Astrocyte (in vitro differentiated cells and primary cell): ENCODE results near the gene SPATA32. TPM values are rescaled to one million over a fixed set of nuclear protein-coding genes. Genes with fewer than 3 reads are reported as not detected.

Source experiments
- DNase-seq: peaks from one replicate; pipeline ENCODE4 v3.0.0-alpha.2; 2010; ENCODE audit warnings: low read depth
- FAIRE-seq: peaks from 2 replicates; lab custom pipeline; 2011; peaks lifted over from hg19 to GRCh38; lab: Jason Lieb, UNC
- H2AFZ ChIP-seq: 2 replicates; pipeline ENCODE4 v1.6.0; 2012; ENCODE audit warnings: low read depth, low read length, inconsistent platforms
- H3K27ac ChIP-seq: 2 replicates; pipeline ENCODE4 v1.5.1; 2011; ENCODE audit warnings: low read depth, low read length, inconsistent platforms
- H3K27me3 ChIP-seq: 2 replicates; pipeline ENCODE4 v1.6.0; 2011; ENCODE audit warnings: low read length, inconsistent platforms; ENCODE audit not compliant: insufficient read depth
- H3K36me3 ChIP-seq: 2 replicates; pipeline ENCODE4 v1.5.1; 2011; ENCODE audit warnings: low read length, inconsistent platforms; ENCODE audit not compliant: insufficient read depth
- H3K4me1 ChIP-seq: 2 replicates; pipeline ENCODE4 v1.5.1; 2011; ENCODE audit warnings: low read length, inconsistent platforms; ENCODE audit not compliant: insufficient read depth
- H3K4me2 ChIP-seq: 2 replicates; pipeline ENCODE4 v1.6.0; 2012; ENCODE audit warnings: low read length, inconsistent platforms
- H3K4me3 ChIP-seq: 2 replicates; pipeline ENCODE4 v1.5.1; 2011; ENCODE audit warnings: low read depth, mild to moderate bottlenecking, low read length, inconsistent platforms; ENCODE audit not compliant: insufficient read depth
- H3K79me2 ChIP-seq: 2 replicates; pipeline ENCODE4 v1.6.0; 2012; ENCODE audit warnings: mild to moderate bottlenecking, low read length, inconsistent platforms; ENCODE audit not compliant: insufficient read depth
- H3K9ac ChIP-seq: 2 replicates; pipeline ENCODE4 v1.6.0; 2012; ENCODE audit warnings: mild to moderate bottlenecking, low read length, inconsistent platforms
- H3K9me3 ChIP-seq: 2 replicates; pipeline ENCODE4 v1.5.1; 2012; ENCODE audit warnings: low read depth, mild to moderate bottlenecking, low read length, inconsistent platforms; ENCODE audit not compliant: insufficient read depth
- H4K20me1 ChIP-seq: 2 replicates; pipeline ENCODE4 v1.6.0; 2012; ENCODE audit warnings: low read length, inconsistent platforms; ENCODE audit not compliant: insufficient read depth
- H3K27ac Mint-ChIP-seq: one replicate; pipeline ENCODE4 v1.8.0; 2021; ENCODE audit warnings: mild to moderate bottlenecking, mixed read lengths; ENCODE audit not compliant: unreplicated experiment
- H3K27me3 Mint-ChIP-seq: one replicate; pipeline ENCODE4 v1.8.0; 2021; ENCODE audit warnings: low read depth, mixed read lengths; ENCODE audit not compliant: unreplicated experiment
- H3K36me3 Mint-ChIP-seq: one replicate; pipeline ENCODE4 v1.8.0; 2021; ENCODE audit warnings: low read depth, mixed read lengths; ENCODE audit not compliant: unreplicated experiment
- H3K4me1 Mint-ChIP-seq: one replicate; pipeline ENCODE4 v1.8.0; 2021; ENCODE audit warnings: low read depth, mixed read lengths; ENCODE audit not compliant: unreplicated experiment
- H3K4me3 Mint-ChIP-seq: one replicate; pipeline ENCODE4 v1.8.0; 2021; ENCODE audit warnings: mild to moderate bottlenecking, moderate library complexity, mixed read lengths; ENCODE audit not compliant: unreplicated experiment
- H3K9me3 Mint-ChIP-seq: one replicate; pipeline ENCODE4 v1.8.0; 2021; ENCODE audit warnings: mild to moderate bottlenecking, mixed read lengths; ENCODE audit not compliant: unreplicated experiment
- EZH2 ChIP-seq: IDR thresholded peaks from 2 replicates; pipeline ENCODE4 v1.6.1; 2012; ENCODE audit warnings: mild to moderate bottlenecking, low read length, inconsistent platforms; ENCODE audit not compliant: insufficient read depth
- total RNA-seq: library from RNA; stranded (reverse); gene quantifications from 2 replicates; pipeline ENCODE4 v1.2.1, GENCODE V29; 2021
- TF ChIP-seq, protein P1 (sequence below): IDR thresholded peaks from 2 replicates; pipeline ENCODE4 v1.5.1; 2011; ENCODE audit warnings: low read depth, mild to moderate bottlenecking, inconsistent platforms, low read length, moderate library complexity; ENCODE audit not compliant: insufficient read depth

SPATA32 gene
- total RNA-seq, 1 donor from 2014 or later, result not detected

DNA sequence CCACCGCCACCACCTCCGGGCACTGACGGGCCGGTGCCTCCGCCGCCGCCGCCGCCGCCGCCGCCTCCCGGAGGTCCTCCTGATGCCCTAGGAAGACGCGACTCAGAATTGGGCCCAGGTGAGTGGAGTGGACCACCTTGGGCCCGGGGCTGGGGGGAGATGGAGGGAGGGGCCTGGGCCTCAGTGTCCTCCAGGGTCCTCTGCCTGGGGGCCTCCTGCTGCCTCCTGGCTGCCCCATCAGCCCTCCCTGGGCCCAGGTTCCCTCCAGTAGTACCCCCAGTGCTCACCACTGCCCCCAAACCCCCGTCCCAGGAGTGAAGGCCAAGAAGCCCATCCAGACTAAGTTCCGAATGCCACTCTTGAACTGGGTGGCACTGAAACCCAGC, 19.9 kb downstream of the SPATA32 start:
- Mint-ChIP-seq H3K9me3 (no peaks in the 10 kb centered on the region), H3K4me1 (peaks cover 3% of the 10 kb centered on the region), H3K27me3 (peaks cover 53% of the 10 kb centered on the region), H3K4me3 (peak overlapping the region; percentile 66), H3K27ac (peak overlapping the region; percentile 72), H3K36me3 (peaks cover 13% of the 10 kb centered on the region)
- FAIRE-seq, result no peak
- Histone ChIP-seq H3K9ac (no peak overlapping the region), H3K27me3 (peaks cover 22% of the 10 kb centered on the region), H3K79me2 (no peaks in the 10 kb centered on the region), H4K20me1 (peaks cover 7% of the 10 kb centered on the region), H3K9me3 (no peaks in the 10 kb centered on the region), H3K4me1 (peaks cover 6% of the 10 kb centered on the region), H3K27ac (no peak overlapping the region), H3K36me3 (no peaks in the 10 kb centered on the region), H2AFZ (no peak overlapping the region), H3K4me2 (no peak overlapping the region), H3K4me3 (no peak overlapping the region)
- TF ChIP-seq, protein P1, sequence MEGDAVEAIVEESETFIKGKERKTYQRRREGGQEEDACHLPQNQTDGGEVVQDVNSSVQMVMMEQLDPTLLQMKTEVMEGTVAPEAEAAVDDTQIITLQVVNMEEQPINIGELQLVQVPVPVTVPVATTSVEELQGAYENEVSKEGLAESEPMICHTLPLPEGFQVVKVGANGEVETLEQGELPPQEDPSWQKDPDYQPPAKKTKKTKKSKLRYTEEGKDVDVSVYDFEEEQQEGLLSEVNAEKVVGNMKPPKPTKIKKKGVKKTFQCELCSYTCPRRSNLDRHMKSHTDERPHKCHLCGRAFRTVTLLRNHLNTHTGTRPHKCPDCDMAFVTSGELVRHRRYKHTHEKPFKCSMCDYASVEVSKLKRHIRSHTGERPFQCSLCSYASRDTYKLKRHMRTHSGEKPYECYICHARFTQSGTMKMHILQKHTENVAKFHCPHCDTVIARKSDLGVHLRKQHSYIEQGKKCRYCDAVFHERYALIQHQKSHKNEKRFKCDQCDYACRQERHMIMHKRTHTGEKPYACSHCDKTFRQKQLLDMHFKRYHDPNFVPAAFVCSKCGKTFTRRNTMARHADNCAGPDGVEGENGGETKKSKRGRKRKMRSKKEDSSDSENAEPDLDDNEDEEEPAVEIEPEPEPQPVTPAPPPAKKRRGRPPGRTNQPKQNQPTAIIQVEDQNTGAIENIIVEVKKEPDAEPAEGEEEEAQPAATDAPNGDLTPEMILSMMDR, result no peak
- TF ChIP-seq EZH2, result no peak
- DNase-seq, result no peak

DNA sequence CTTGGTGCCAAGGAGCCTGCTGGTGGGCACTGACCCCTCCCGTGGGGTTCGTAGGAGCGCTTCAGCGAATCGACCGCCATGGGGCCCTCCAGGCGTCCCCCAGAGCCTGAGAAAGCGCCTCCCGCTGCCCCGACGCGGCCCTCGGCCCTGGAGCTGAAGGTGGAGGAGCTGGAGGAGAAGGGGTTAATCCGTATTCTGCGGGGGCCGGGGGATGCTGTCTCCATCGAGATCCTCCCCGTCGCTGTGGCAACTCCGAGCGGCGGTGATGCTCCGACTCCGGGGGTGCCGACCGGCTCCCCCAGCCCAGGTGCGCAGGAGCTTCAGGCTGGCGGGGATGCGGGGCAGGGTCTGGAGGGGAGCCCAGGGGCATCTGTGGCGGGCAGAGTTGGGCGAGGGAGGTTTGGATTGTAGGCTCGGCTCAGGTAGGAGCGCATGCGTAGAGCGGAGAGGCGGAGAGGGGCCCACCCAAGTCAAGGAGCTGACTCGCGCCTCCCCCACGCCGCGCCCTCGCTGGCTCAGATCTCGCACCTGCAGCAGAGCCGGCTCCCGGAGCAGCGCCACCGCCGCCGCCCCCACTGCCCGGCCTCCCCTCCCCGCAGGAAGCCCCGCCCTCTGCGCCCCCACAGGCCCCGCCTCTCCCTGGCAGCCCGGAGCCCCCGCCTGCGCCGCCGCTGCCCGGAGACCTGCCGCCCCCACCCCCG, 20.4 kb downstream of the SPATA32 start:
- no peak overlapping the region for H3K27ac Mint-ChIP-seq
- H3K36me3 Mint-ChIP-seq, result peaks cover 13% of the 10 kb centered on the region
- H3K4me3 ChIP-seq, result peak overlapping the region; percentile 5
- no peak overlapping the region for H3K9ac ChIP-seq
- FAIRE-seq (no peak), DNase-seq (no peak)
- H3K4me3 Mint-ChIP-seq, result no peak overlapping the region
- no peaks in the 10 kb centered on the region for H3K79me2 ChIP-seq
- peaks cover 1% of the 10 kb centered on the region for H3K4me1 Mint-ChIP-seq
- H4K20me1 ChIP-seq, result peaks cover 6% of the 10 kb centered on the region
- TF ChIP-seq, protein P1, result no peak
- TF ChIP-seq EZH2, result peak; percentile 86
- H3K27me3 ChIP-seq, result peaks cover 24% of the 10 kb centered on the region
- no peaks in the 10 kb centered on the region for H3K9me3 ChIP-seq
- H3K9me3 Mint-ChIP-seq, result no peaks in the 10 kb centered on the region
- H3K4me1 ChIP-seq, result peaks cover 4% of the 10 kb centered on the region
- peak overlapping the region; percentile 47 for H2AFZ ChIP-seq
- no peaks in the 10 kb centered on the region for H3K36me3 ChIP-seq
- peaks cover 52% of the 10 kb centered on the region for H3K27me3 Mint-ChIP-seq
- H3K4me2 ChIP-seq, result peak overlapping the region; percentile 79
- H3K27ac ChIP-seq, result no peak overlapping the region

DNA sequence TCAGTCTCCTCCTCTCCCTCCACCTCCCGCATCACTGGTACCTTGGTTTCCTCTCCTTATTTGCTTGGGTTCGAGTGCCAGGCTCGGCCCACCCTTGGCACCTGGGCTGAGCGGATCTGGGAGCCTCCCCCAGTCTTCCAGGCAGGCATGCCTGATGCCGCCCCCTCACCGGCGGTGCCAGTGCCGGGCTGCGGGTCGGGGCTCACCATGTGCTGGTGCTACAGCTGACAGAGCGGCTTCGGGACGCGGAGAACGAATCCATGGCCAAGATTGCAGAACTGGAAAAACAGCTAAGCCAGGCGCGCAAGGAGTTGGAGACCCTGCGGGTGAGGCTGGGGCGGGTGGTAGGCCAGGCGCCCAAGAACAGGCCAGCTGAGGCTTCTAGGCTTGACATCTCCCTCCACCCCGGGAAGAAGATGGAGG, 21.0 kb downstream of the SPATA32 start:
- DNase-seq (no peak), FAIRE-seq (no peak)
- Histone ChIP-seq H4K20me1 (peaks cover under 1% of the 10 kb centered on the region), H3K36me3 (no peaks in the 10 kb centered on the region), H3K79me2 (no peaks in the 10 kb centered on the region), H3K9me3 (no peaks in the 10 kb centered on the region), H3K27ac (no peak overlapping the region), H3K27me3 (peaks cover 24% of the 10 kb centered on the region), H3K4me3 (no peak overlapping the region), H2AFZ (peak overlapping the region; percentile 47), H3K4me1 (peaks cover 4% of the 10 kb centered on the region), H3K9ac (no peak overlapping the region), H3K4me2 (peak overlapping the region; percentile 79)
- H3K36me3 Mint-ChIP-seq, result peaks cover 13% of the 10 kb centered on the region
- H3K4me1 Mint-ChIP-seq, result no peaks in the 10 kb centered on the region
- no peaks in the 10 kb centered on the region for H3K9me3 Mint-ChIP-seq
- TF ChIP-seq, protein P1, result no peak
- TF ChIP-seq EZH2, result no peak
- no peak overlapping the region for H3K27ac Mint-ChIP-seq
- peak overlapping the region; percentile 54 for H3K4me3 Mint-ChIP-seq
- H3K27me3 Mint-ChIP-seq, result peaks cover 49% of the 10 kb centered on the region
